Astrocyte (in vitro differentiated cells and primary cell): Measurements from ENCODE around the gene ABCA10.

Source experiments
- EZH2 ChIP-seq: IDR thresholded peaks from 2 replicates; pipeline ENCODE4 v1.6.1; 2012; ENCODE audit warnings: mild to moderate bottlenecking, low read length, inconsistent platforms; ENCODE audit not compliant: insufficient read depth
- TF ChIP-seq, protein P1 (sequence below): IDR thresholded peaks from 2 replicates; pipeline ENCODE4 v1.5.1; 2011; ENCODE audit warnings: low read depth, mild to moderate bottlenecking, inconsistent platforms, low read length, moderate library complexity; ENCODE audit not compliant: insufficient read depth

DNA sequence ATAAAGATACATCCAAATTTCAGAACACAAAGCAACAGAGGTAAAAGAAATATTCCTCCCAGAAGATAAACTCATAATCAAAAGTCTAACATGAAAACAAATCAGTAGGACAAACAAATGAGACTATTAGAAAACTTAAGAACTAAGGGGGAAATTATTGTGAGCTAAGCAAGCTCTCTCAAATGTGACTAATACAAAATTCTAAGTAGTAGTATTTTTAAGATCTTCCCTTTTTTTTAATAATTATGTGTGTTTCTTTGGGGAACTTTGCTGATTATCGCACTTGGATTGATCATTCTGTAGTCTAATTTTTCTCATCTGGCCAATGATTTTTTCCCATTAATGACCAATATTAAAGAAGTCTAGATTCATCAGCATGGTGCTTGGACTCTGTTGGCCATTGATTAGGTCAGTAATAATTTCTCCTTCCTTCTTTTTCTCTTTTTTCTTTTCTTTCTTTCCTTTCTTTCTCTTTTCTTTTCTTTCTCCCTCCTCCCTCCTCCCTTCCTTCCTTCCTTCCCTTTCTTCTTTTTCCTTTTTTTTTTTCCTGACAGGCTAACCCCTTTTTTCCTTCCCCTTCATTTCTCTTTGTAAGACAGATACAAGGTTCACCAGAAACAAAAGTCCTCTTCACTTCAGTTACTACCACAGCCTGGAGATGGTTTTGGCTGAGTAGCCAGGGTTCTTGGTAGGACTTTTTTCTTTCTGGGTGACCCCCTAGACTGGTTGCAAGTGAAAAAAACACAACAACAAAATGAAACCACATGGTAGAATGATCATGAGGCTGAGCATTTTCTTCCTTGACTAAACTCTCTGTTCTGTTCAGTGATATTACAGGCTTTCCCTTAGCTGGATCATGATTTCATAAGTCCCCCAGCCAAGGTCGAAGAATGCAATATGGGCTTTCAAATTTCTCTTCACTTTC is 84.0 kb downstream of the ABCA10 start:
- TF ChIP-seq, protein P1, sequence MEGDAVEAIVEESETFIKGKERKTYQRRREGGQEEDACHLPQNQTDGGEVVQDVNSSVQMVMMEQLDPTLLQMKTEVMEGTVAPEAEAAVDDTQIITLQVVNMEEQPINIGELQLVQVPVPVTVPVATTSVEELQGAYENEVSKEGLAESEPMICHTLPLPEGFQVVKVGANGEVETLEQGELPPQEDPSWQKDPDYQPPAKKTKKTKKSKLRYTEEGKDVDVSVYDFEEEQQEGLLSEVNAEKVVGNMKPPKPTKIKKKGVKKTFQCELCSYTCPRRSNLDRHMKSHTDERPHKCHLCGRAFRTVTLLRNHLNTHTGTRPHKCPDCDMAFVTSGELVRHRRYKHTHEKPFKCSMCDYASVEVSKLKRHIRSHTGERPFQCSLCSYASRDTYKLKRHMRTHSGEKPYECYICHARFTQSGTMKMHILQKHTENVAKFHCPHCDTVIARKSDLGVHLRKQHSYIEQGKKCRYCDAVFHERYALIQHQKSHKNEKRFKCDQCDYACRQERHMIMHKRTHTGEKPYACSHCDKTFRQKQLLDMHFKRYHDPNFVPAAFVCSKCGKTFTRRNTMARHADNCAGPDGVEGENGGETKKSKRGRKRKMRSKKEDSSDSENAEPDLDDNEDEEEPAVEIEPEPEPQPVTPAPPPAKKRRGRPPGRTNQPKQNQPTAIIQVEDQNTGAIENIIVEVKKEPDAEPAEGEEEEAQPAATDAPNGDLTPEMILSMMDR = no peak
- no peak for TF ChIP-seq EZH2
